Sigmoid colon (tissue), 7 donors: Measurements from ENCODE around the gene C17orf100. TPM values are rescaled to one million over a fixed set of nuclear protein-coding genes. Genes with fewer than 3 reads are reported as not detected.

Source experiments
- DNase-seq: peaks from one replicate; pipeline ENCODE4 v3.0.0-alpha.2; 2019
- H3K27ac ChIP-seq, 4 donors: fragments of 200-600 bp; sonication (generic); one replicate each; pipeline ENCODE4 v1.5.1; 2016 to 2019; ENCODE audit warnings: mild to moderate bottlenecking in 1 of 4
- H3K27me3 ChIP-seq, 3 donors: fragments of 200-600 bp; sonication (generic); one replicate each; pipeline ENCODE4 v1.5.1; 2019; ENCODE audit warnings: mild to moderate bottlenecking in 1 of 3
- H3K36me3 ChIP-seq, 4 donors: fragments of 200-600 bp; sonication (generic); one replicate each; pipeline ENCODE4 v1.5.1; 2016 to 2019
- H3K4me1 ChIP-seq, 4 donors: fragments of 200-600 bp; sonication (generic); one replicate each; pipeline ENCODE4 v1.5.1; 2017 to 2019
- H3K4me3 ChIP-seq, 4 donors: fragments of 200-600 bp; sonication (generic); one replicate each; pipeline ENCODE4 v1.5.1; 2017 to 2019; ENCODE audit warnings: mild to moderate bottlenecking in 2 of 4, moderate library complexity in 1 of 4
- H3K9me3 ChIP-seq, 4 donors: fragments of 200-600 bp in 3 of 4; sonication (generic) in 3 of 4; one replicate each; pipeline versions ENCODE4 v1.5.1 to v1.6.1; 2013 to 2019
- CTCF ChIP-seq, 4 experiments: fragments of 450-650 bp in 3 of 4; fragments of 200-600 bp in 1 of 4; IDR thresholded peaks; one replicate each; pipeline ENCODE4 v1.5.1; 2016 to 2019; ENCODE audit warnings: antibody characterized with exemption in 4 of 4, mild to moderate bottlenecking in 3 of 4, moderate library complexity in 2 of 4
- EP300 ChIP-seq, 4 donors: sonication (generic); formaldehyde crosslinking; IDR thresholded peaks; one replicate each; pipeline ENCODE4 v1.6.1; 2017; ENCODE audit warnings: antibody characterized with exemption in 4 of 4
- POLR2A ChIP-seq, 2 donors: fragments of 450-650 bp; IDR thresholded peaks; one replicate each; pipeline ENCODE4 v1.6.1; 2016; ENCODE audit warnings: antibody characterized with exemption in 2 of 2, mild to moderate bottlenecking in 2 of 2, moderate library complexity in 2 of 2
- POLR2AphosphoS5 ChIP-seq, 4 donors: sonication (generic); formaldehyde crosslinking; IDR thresholded peaks; one replicate each; pipeline ENCODE4 v1.6.1; 2017; ENCODE audit warnings: antibody characterized with exemption in 4 of 4
- WGBS, 2 donors: extraction: QIAGEN DNeasy Blood & Tissue Kit; methylation state at CpG; one replicate each; pipeline ENCODE4 v1.1.7; 2013; 5-methylcytosine and 5-hydroxymethylcytosine counted together
- intact Hi-C: fragments of 100-400 bp; cut with DNase I; formaldehyde crosslinking; loops from one replicate; pipeline ENCODE4 v1.15.1; 2023
- polyA plus RNA-seq, 3 donors: library from polyadenylated mRNA; stranded (reverse); fragments of 200-250 nt; gene quantifications; one replicate each; pipeline ENCODE4 v1.2.3, GENCODE V29; 2013
- total RNA-seq, 4 donors: library from RNA; depleted of rRNA; stranded (reverse); fragments of >200 nt; gene quantifications; one replicate each; pipeline ENCODE4 v1.1.0, GENCODE V29; 2016
- donor health status: healthy with polysubstance abuse.
- donor health status: Bipolar disorder and iron deficiency.
- donor health status: healthy.

C17orf100 gene
- total and polyA plus RNA-seq, 7 donors: 0.81 to 4.2 (median 2.1) TPM

GRCh38 chr17:6671431-6671830 lies 19.9 kb downstream of the C17orf100 start:
- no peak for DNase-seq

GRCh38 chr17:6674586-6674985 lies 23.0 kb downstream of the C17orf100 start:
- Histone ChIP-seq H3K27me3 (peaks cover 0 to 27% (median 0%) of the 10 kb centered on the region in 3 donors), H3K27ac (no peak overlapping the region)

More at GRCh38 chr17:6671431-6671830, 19.9 kb downstream of the C17orf100 start:
- H3K27ac ChIP-seq: no peak overlapping the region
- intact Hi-C loops: no loop called here
- WGBS, 2 donors: 80 to 88% methylated on average over 7 of the region's 7 CpGs
- H3K4me3 ChIP-seq: no peak overlapping the region
- H3K27me3 ChIP-seq: peaks cover 0 to 6% (median 0%) of the 10 kb centered on the region in 3 donors
- H3K36me3 ChIP-seq: no peaks in the 10 kb centered on the region
- H3K9me3 ChIP-seq: no peaks in the 10 kb centered on the region
- H3K4me1 ChIP-seq: no peaks in the 10 kb centered on the region
- no peak for TF ChIP-seq CTCF (IDR thresholded peaks at IDR 0.05)
- no peak for TF ChIP-seq POLR2AphosphoS5 (IDR thresholded peaks at IDR 0.05)
- no peak for TF ChIP-seq EP300 (IDR thresholded peaks at IDR 0.05)
- TF ChIP-seq POLR2A (IDR thresholded peaks at IDR 0.05): no peak

GRCh38 chr17:6675201-6675825 lies 23.8 kb downstream of the C17orf100 start:
- WGBS, 2 donors: 79 to 80% methylated on average over 11 of the region's 11 CpGs
- H3K9me3 ChIP-seq: no peaks in the 10 kb centered on the region
- intact Hi-C loops: no loop called here
- peaks cover 0 to 26% (median 0%) of the 10 kb centered on the region in 3 donors for H3K27me3 ChIP-seq
- no peak overlapping the region for H3K4me3 ChIP-seq
- H3K36me3 ChIP-seq: no peaks in the 10 kb centered on the region
- DNase-seq: no peak
- TF ChIP-seq EP300 (IDR thresholded peaks at IDR 0.05) (no peak), CTCF (IDR thresholded peaks at IDR 0.05) (no peak), POLR2A (IDR thresholded peaks at IDR 0.05) (no peak), POLR2AphosphoS5 (IDR thresholded peaks at IDR 0.05) (no peak)
- no peak overlapping the region for H3K27ac ChIP-seq
- no peaks in the 10 kb centered on the region for H3K4me1 ChIP-seq

More at GRCh38 chr17:6674586-6674985, 23.0 kb downstream of the C17orf100 start:
- H3K36me3 ChIP-seq: no peaks in the 10 kb centered on the region
- H3K4me3 ChIP-seq: no peak overlapping the region
- no peaks in the 10 kb centered on the region for H3K9me3 ChIP-seq
- DNase-seq: no peak
- TF ChIP-seq POLR2A (IDR thresholded peaks at IDR 0.05) (no peak), CTCF (IDR thresholded peaks at IDR 0.05) (no peak), EP300 (IDR thresholded peaks at IDR 0.05) (no peak), POLR2AphosphoS5 (IDR thresholded peaks at IDR 0.05) (no peak)
- H3K4me1 ChIP-seq: no peaks in the 10 kb centered on the region
- 94 to 95% methylated on average over 13 of the region's 13 CpGs for WGBS, 2 donors
- intact Hi-C loops: no loop called here

GRCh38 chr17:6676802-6677157 lies 25.2 kb downstream of the C17orf100 start:
- no peaks in the 10 kb centered on the region for H3K4me1 ChIP-seq
- no peak for DNase-seq
- no peak overlapping the region for H3K4me3 ChIP-seq
- no peaks in the 10 kb centered on the region for H3K9me3 ChIP-seq
- 67 to 76% methylated on average over 6 of the region's 6 CpGs for WGBS, 2 donors
- H3K27me3 ChIP-seq: peaks cover 0 to 25% (median 0%) of the 10 kb centered on the region in 3 donors
- intact Hi-C loops: no loop called here
- no peak for TF ChIP-seq POLR2AphosphoS5 (IDR thresholded peaks at IDR 0.05)
- TF ChIP-seq CTCF (IDR thresholded peaks at IDR 0.05): no peak
- no peak overlapping the region for H3K27ac ChIP-seq
- no peaks in the 10 kb centered on the region for H3K36me3 ChIP-seq
